ENCODE results near the gene PIGA. TPM values are rescaled to one million over a fixed set of nuclear protein-coding genes. Genes with fewer than 3 reads are reported as not detected.
"Not testable (repeated sequence)": the region's sequence is repeated elsewhere in the genome, so short reads cannot be mapped to it uniquely, and the experiment has no call there.

The PIGA gene
- total RNA-seq, 1 experiment from 2014 or later: 3.9 TPM

GRCh38 chrX:15322472-15322871 lies 12.9 kb downstream of the PIGA start:
- in situ Hi-C loops (cut with HindIII; ENCODE audit: low pct_unique_long_range_greater_than_20kb, low sequenced_read_pairs): no loop called here
- no peak for DNase-seq (ENCODE audit: low read depth)

GRCh38 chrX:15322072-15322471 lies 13.3 kb downstream of the PIGA start:
- DNase-seq (ENCODE audit: low read depth): no peak
- in situ Hi-C loops (cut with HindIII; ENCODE audit: low pct_unique_long_range_greater_than_20kb, low sequenced_read_pairs): no loop called here

- DNase-seq (ENCODE audit: low read depth): no peak
- in situ Hi-C loops (cut with HindIII; ENCODE audit: low pct_unique_long_range_greater_than_20kb, low sequenced_read_pairs): no loop called here
Measured at GRCh38 chrX:15321447-15321846, 13.9 kb downstream of the PIGA start.

- DNase-seq (ENCODE audit: low read depth): no peak
- in situ Hi-C loops (cut with HindIII; ENCODE audit: low pct_unique_long_range_greater_than_20kb, low sequenced_read_pairs): no loop called here
Measured at GRCh38 chrX:15320297-15320696, 15.0 kb downstream of the PIGA start.

GRCh38 chrX:15319075-15319474 lies 16.2 kb downstream of the PIGA start:
- in situ Hi-C loops (cut with HindIII; ENCODE audit: low pct_unique_long_range_greater_than_20kb, low sequenced_read_pairs): no loop called here
- DNase-seq (ENCODE audit: low read depth): no peak

- in situ Hi-C loops (cut with HindIII; ENCODE audit: low pct_unique_long_range_greater_than_20kb, low sequenced_read_pairs): no loop called here
Measured at GRCh38 chrX:15315509-15315908, 19.8 kb downstream of the PIGA start, which contains the start of gene ASB11. TSS of gene ASB11 (minus strand) at chrX:15315640. CDS start at chrX:15315605, 35 bp downstream.

GRCh38 chrX:15314472-15314871 lies 20.9 kb downstream of the PIGA start:
- in situ Hi-C loops (cut with HindIII; ENCODE audit: low pct_unique_long_range_greater_than_20kb, low sequenced_read_pairs): no loop called here
- DNase-seq (ENCODE audit: low read depth): no peak

More at GRCh38 chrX:15315509-15315908, 19.8 kb downstream of the PIGA start, which contains the start of gene ASB11:
- no peak for DNase-seq (ENCODE audit: low read depth)

- DNase-seq (ENCODE audit: low read depth): no peak
- in situ Hi-C loops (cut with HindIII; ENCODE audit: low pct_unique_long_range_greater_than_20kb, low sequenced_read_pairs): no loop called here
Measured at GRCh38 chrX:15311119-15311518, 24.2 kb downstream of the PIGA start.

- in situ Hi-C loops (cut with HindIII; ENCODE audit: low pct_unique_long_range_greater_than_20kb, low sequenced_read_pairs): no loop called here
- DNase-seq (ENCODE audit: low read depth): no peak
Measured at GRCh38 chrX:15310117-15310516, 25.2 kb downstream of the PIGA start.

- DNase-seq (ENCODE audit: low read depth); in situ Hi-C loops (cut with HindIII; ENCODE audit: low pct_unique_long_range_greater_than_20kb, low sequenced_read_pairs): not testable (repeated sequence)
Measured at GRCh38 chrX:15305899-15306298, 29.4 kb downstream of the PIGA start.

GRCh38 chrX:15301924-15302323 lies 33.4 kb downstream of the PIGA start:
- in situ Hi-C loops (cut with HindIII; ENCODE audit: low pct_unique_long_range_greater_than_20kb, low sequenced_read_pairs): no loop called here
- DNase-seq (ENCODE audit: low read depth): peak; percentile 62

GRCh38 chrX:15299941-15300851 lies 35.1 kb downstream of the PIGA start:
- in situ Hi-C loops (cut with HindIII; ENCODE audit: low pct_unique_long_range_greater_than_20kb, low sequenced_read_pairs): no loop called here
- peak; percentile 44 for DNase-seq (ENCODE audit: low read depth)

GRCh38 chrX:15298780-15299179 lies 36.5 kb downstream of the PIGA start:
- in situ Hi-C loops (cut with HindIII; ENCODE audit: low pct_unique_long_range_greater_than_20kb, low sequenced_read_pairs): no loop called here

GRCh38 chrX:15298201-15298600 lies 37.1 kb downstream of the PIGA start:
- in situ Hi-C loops (cut with HindIII; ENCODE audit: low pct_unique_long_range_greater_than_20kb, low sequenced_read_pairs): no loop called here
- DNase-seq (ENCODE audit: low read depth): no peak

More at GRCh38 chrX:15298780-15299179, 36.5 kb downstream of the PIGA start:
- no peak for DNase-seq (ENCODE audit: low read depth)

- in situ Hi-C loops (cut with HindIII; ENCODE audit: low pct_unique_long_range_greater_than_20kb, low sequenced_read_pairs): no loop called here
- DNase-seq (ENCODE audit: low read depth): no peak
Measured at GRCh38 chrX:15293451-15293850, 41.9 kb downstream of the PIGA start.

- in situ Hi-C loops (cut with HindIII; ENCODE audit: low pct_unique_long_range_greater_than_20kb, low sequenced_read_pairs): no loop called here
- DNase-seq (ENCODE audit: low read depth): no peak
Measured at GRCh38 chrX:15292861-15293260, 42.5 kb downstream of the PIGA start.

- in situ Hi-C loops (cut with HindIII; ENCODE audit: low pct_unique_long_range_greater_than_20kb, low sequenced_read_pairs): no loop called here
- no peak for DNase-seq (ENCODE audit: low read depth)
Measured at GRCh38 chrX:15277604-15278003, 57.7 kb downstream of the PIGA start.

GRCh38 chrX:15274946-15275345 lies 60.4 kb downstream of the PIGA start:
- in situ Hi-C loops (cut with HindIII; ENCODE audit: low pct_unique_long_range_greater_than_20kb, low sequenced_read_pairs): no loop called here
- DNase-seq (ENCODE audit: low read depth): no peak

GRCh38 chrX:15273275-15273674 lies 62.0 kb downstream of the PIGA start:
- in situ Hi-C loops (cut with HindIII; ENCODE audit: low pct_unique_long_range_greater_than_20kb, low sequenced_read_pairs); DNase-seq (ENCODE audit: low read depth): not testable (repeated sequence)

GRCh38 chrX:15271757-15272156 lies 63.6 kb downstream of the PIGA start:
- in situ Hi-C loops (cut with HindIII; ENCODE audit: low pct_unique_long_range_greater_than_20kb, low sequenced_read_pairs): no loop called here
- DNase-seq (ENCODE audit: low read depth): no peak
